ENCODE measurements around the gene MPC1.
"Not testable (repeated sequence)": the region's sequence is repeated elsewhere in the genome, so short reads cannot be mapped to it uniquely, and the experiment has no call there.

Gene MPC1

GRCh38 chr6:166379103-166379586 lies 3.6 kb downstream of the MPC1 start:
- no peak for DNase-seq

DNA sequence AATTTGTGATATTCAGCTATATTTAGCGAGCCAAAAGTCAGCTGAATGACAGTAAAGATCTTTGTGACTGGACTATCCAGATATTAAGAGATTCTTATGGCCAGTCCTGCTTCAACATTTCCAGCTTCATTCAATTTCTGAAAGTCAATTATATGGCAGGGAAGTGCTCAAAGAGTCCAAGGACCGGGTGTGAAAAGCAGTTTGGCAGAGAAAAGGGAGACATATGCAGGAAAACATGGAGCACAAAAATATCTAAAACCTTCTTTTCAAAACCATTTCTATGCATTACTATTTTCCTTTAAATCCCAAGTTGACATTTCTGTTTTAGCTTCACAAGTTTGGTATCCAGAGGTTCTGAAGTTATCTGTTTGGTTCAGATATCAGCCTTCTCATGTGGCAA lies 5.0 kb downstream of the MPC1 start:
- no peak for DNase-seq

DNA sequence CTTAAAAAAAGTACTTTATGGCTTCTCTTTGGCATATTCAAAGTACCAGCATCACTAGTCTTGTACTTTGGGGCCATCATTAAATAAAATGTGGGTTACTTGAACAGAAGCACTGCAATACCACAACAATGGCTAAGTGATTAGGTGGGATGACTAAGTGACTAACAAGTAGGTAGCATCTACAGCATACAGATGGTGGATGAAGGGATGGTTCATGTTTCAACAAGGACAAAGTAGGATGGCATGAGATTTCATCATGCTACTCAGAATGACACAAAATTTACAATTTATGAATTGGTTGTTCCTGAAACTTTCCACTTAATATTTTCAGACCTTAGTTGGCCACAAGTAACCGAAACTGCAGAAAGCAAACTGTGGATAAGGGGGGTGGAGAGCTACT lies 7.7 kb downstream of the MPC1 start:
- no peak for DNase-seq

DNA sequence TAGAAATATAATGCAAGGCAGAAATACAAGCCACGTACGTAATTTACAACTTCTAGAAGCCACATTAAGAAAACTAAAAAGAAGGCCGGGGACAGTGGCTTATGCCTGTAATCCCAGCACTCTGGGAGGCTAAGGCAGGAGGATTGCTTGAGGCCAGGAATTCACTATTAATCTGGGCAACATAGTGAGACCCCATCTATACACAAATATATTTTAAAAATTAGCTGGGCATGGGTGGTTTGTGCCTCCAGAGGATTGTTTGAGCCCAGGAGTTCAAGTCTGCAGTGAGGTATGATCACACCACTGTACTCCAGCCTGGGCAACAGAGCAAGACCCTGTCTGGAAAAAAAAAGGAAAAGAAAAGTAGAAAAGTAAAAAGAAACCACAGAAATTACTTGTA lies 12.3 kb downstream of the MPC1 start:
- DNase-seq, result no peak

- no peak for DNase-seq
Measured at GRCh38 chr6:166369782-166370181, 13.0 kb downstream of the MPC1 start.

- DNase-seq, result no peak
Measured at GRCh38 chr6:166366921-166367320, 15.8 kb downstream of the MPC1 start.

GRCh38 chr6:166365806-166366205 lies 16.9 kb downstream of the MPC1 start:
- DNase-seq, result no peak

DNA sequence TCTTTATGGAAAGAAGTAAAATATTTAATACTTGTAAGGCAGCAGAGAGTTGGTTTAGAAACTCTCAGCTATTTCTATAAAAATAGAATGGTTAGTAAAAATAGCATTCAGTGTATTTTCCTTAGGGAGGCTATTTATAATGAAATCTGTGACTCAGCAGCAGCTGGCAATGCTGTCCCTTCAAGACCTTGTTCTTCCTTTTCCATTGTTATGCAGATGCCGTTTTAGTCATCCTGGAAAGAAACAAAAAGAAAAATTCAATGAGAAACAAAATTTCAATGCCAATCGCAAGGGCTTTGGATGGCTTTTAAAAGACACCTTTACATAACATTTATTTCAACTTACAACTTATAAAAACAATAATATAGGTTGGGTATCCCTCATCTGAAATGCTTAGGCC lies 17.5 kb downstream of the MPC1 start:
- DNase-seq, result no peak

DNA sequence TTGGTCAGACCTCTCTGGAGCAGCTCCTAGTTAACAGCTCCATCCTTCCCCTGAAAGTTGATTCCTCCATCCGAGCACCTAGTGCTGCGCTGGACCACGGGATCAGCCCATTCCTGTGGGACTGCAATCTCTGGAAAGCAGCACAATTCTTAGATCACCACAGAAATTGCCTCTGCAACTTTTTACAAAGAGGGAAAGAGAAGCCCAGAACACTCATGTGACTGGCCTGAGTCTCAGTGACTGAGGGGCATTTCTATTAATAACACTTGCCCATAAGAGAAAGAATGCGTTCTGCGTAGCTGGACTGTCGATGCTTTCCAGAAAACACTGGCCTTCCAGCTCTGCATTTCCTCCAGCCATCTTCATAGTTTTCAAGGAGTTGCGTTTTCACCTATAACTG lies 18.3 kb downstream of the MPC1 start:
- DNase-seq, result no peak

GRCh38 chr6:166362427-166362826 lies 20.3 kb downstream of the MPC1 start:
- DNase-seq, result not testable (repeated sequence)

GRCh38 chr6:166361077-166361429 lies 21.7 kb downstream of the MPC1 start:
- DNase-seq, result no peak

DNA sequence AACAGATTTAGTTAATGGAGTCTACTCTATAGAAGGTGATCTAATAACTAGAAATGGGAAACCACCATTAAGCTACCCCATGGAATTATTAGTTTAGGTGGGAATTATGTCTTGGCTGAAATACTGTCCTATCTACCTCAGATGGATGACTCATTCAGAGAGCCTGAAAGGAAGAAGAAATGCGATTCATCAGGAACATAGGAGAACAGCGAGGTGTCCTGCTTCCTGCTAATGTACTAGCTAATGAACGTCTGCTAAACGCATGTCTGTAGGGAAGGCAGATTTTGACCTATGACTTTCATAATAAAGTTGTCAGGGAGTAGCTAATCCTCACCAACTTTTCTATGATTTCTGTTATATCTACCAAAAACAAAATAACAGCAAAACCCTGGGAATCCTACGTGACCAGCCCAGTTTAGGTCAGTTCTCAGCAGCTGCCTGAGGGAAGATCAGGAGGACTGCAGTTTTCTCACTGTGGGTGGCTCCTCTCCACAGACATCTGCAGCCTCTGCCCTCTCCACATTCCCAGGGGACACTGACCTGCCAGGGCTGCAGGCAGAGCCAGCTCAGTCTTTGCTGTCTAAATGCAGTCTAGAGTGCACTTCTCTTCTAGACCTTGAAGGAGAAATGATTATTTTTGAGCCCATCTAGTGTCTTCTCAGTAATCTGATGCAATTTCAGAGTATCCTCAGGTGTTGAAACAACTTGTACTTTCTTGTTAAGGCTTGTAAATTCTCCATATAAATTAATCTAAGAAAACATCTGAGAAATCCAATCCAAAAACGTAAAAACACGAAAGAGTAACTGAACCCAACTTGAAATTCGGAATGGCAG lies 22.3 kb downstream of the MPC1 start:
- no peak for DNase-seq

- no peak for DNase-seq
Measured at GRCh38 chr6:166355552-166355951, 27.2 kb downstream of the MPC1 start.

GRCh38 chr6:166354965-166355364 lies 27.8 kb downstream of the MPC1 start:
- no peak for DNase-seq

GRCh38 chr6:166354143-166354542 lies 28.6 kb downstream of the MPC1 start:
- DNase-seq, result no peak

GRCh38 chr6:166353507-166353906 lies 29.2 kb downstream of the MPC1 start:
- no peak for DNase-seq

DNA sequence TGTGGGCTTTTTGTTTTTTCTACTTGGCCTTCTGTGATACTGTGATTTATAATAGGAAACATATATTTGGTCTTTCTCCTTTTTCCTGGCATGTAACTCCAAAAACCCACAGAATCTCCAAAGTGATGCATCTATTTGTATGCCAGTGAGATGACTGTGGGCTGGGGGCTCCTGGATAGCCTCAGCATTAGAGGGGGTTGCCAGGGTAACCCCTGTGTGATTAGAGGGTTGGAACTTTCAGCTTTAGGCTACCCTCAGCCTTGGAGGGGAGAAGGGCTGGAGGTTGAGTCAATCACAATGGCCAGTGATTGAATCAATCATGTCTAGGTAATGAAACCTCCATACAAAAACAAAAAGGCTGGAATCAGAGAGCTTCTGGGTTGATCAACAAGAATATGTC lies 29.8 kb downstream of the MPC1 start:
- no peak for DNase-seq

DNA sequence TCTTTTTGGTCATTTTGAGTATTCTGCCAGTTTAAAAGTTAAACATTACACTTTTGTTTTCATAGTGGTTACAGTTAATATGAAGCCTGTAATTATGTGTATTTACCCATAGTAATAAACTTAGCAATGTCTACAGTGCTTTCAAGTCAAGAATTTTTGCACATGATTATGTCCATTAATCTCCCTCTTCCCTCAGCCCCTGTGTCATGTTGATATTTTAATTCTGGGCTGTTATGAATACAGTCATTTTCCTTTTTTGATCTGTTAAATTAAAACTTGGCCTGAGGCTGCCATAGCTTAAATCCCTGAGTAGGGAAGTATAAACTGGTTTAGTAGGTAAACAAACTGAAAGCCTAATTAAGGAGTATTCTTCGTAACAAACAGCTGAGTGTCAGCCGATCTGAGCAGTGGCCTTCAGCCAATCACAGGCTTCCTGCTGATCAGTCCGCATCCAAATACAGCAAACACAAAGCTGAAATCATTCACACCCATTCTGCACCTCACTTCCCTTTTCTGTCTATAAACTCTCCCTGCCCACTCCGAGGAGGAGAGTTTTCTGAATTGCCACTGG lies 30.9 kb downstream of the MPC1 start:
- no peak for DNase-seq

- no peak for DNase-seq
Measured at GRCh38 chr6:166348305-166348949, 34.3 kb downstream of the MPC1 start.

- no peak for DNase-seq
Measured at GRCh38 chr6:166346965-166347364, 35.8 kb downstream of the MPC1 start.

DNA sequence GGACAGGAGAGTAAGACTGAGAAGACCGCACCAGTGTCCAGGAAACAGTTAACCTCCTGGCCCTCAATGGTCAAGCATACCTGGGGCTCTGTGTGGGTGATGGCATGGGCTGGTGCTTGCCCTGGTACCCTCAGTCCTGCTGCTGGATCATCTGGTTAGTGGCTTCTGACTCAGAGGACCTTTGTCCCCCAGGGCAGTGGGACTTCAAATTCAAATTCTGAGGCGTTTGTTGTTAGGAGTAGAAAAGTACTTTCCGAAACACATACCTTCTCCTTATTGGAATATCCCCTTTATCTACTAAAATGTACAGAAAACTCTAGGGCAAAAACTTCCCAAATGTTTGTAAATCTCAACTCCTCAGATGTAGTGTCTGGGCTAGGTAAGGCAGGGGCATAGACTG lies 36.3 kb downstream of the MPC1 start:
- no peak for DNase-seq

GRCh38 chr6:166345672-166346071 lies 37.1 kb downstream of the MPC1 start:
- DNase-seq, result not testable (repeated sequence)

DNA sequence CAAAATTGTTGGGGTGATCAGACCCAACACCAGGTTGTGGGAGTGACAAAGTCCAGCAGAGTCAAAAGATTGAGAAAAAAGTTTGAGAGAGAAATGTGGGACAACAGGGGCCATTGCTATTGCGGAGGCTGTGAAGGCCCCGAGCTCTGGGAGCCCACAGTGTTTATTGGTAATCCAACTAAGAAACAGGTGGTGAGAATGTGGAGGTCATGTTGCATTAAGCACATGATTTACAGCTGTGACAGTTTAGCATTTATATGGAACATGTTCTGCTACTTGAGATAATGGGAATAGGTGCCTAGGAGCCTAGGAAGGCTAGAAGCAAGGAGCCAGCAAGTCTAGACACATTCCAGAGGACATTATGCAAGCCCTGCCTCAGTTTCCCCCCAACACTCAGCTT lies 37.8 kb downstream of the MPC1 start:
- DNase-seq, result not testable (repeated sequence)

GRCh38 chr6:166344240-166344639 lies 38.5 kb downstream of the MPC1 start:
- DNase-seq, result no peak

Data from CD4-positive, alpha-beta T cell treated with Interleukin-4 for 4 hours (primary cell).